H1 (cell line): ENCODE results near the gene TMEM63A. TPM values are rescaled to one million over a fixed set of nuclear protein-coding genes. Genes with fewer than 3 reads are reported as not detected.

Source experiments
- CTCF ChIA-PET: fragments of 300-600 bp; sonication (Branson Sonifier 250); formaldehyde crosslinking; loops from one replicate; lab custom pipeline; 2021; ENCODE audit not compliant: partially characterized antibody; lab: Charles Lee
- POLR2A ChIA-PET: fragments of 300-600 bp; sonication (Branson Sonifier 250); formaldehyde crosslinking; loops from one replicate; lab custom pipeline; 2021; ENCODE audit warnings: inconsistent platforms; ENCODE audit not compliant: partially characterized antibody; lab: Charles Lee
- DNase-seq, 2 experiments: peaks; one replicate each; pipeline versions ENCODE4 v3.0.0 to v3.0.0-alpha.2; 2010 to 2022; ENCODE audit warnings: low spot score in 2 of 2, low read depth in 1 of 2, mixed read lengths in 1 of 2
- FAIRE-seq: peaks from 2 replicates; lab custom pipeline; 2011; peaks lifted over from hg19 to GRCh38; lab: Jason Lieb, UNC
- H2AFZ ChIP-seq: 2 replicates; pipeline ENCODE4 v1.8.1; 2012; ENCODE audit warnings: low read length, inconsistent platforms
- H2AK5ac ChIP-seq: 2 replicates; pipeline ENCODE4 v1.6.1; 2013; ENCODE audit warnings: low read depth, low read length
- H2BK120ac ChIP-seq: replicated peaks from 2 replicates; pipeline ENCODE3; 2013; ENCODE audit warnings: low read depth, low read length, inconsistent platforms
- H2BK12ac ChIP-seq: 2 replicates; pipeline ENCODE4 v1.6.1; 2013; ENCODE audit warnings: low read depth, low read length
- H2BK15ac ChIP-seq: 2 replicates; pipeline ENCODE4 v1.6.1; 2013; ENCODE audit warnings: low read length
- H2BK20ac ChIP-seq: 2 replicates; pipeline ENCODE4 v1.6.1; 2013; ENCODE audit warnings: low read length
- H2BK5ac ChIP-seq: 2 replicates; pipeline ENCODE4 v1.6.1; 2013; ENCODE audit warnings: low read depth, low read length
- H3K14ac ChIP-seq: 2 replicates; pipeline ENCODE4 v1.6.1; 2013; ENCODE audit warnings: inconsistent platforms; ENCODE audit not compliant: insufficient read length
- H3K18ac ChIP-seq: 2 replicates; pipeline ENCODE4 v1.6.1; 2013; ENCODE audit warnings: low read length; ENCODE audit errors: extremely low read depth
- H3K23ac ChIP-seq: 2 replicates; pipeline ENCODE4 v1.6.1; 2013; ENCODE audit warnings: inconsistent platforms; ENCODE audit not compliant: insufficient read length
- H3K23me2 ChIP-seq: 2 replicates; pipeline ENCODE4 v1.6.1; 2013; ENCODE audit warnings: low read depth, low read length
- H3K27ac ChIP-seq: 2 replicates; pipeline ENCODE4 v1.6.1; 2011; ENCODE audit warnings: low read depth, low read length, inconsistent platforms
- H3K27me3 ChIP-seq, 4 experiments: replicated peaks in 1 of 4; 1 replicate in 1 of 4; 2 replicates in 3 of 4; pipeline versions ENCODE4 v1.6.1 to v1.8.1; 2011 to 2013; ENCODE audit warnings: low read length in 3 of 4, mild to moderate bottlenecking in 3 of 4, inconsistent platforms in 2 of 4, mixed read lengths in 2 of 4, moderate library complexity in 1 of 4; ENCODE audit not compliant: control insufficient read depth in 3 of 4, insufficient read depth in 3 of 4; ENCODE audit errors: extremely low read depth in 1 of 4
- H3K36me3 ChIP-seq, 4 experiments: 2 replicates each; pipeline versions ENCODE4 v1.6.1 to v1.8.1; 2011 to 2013; ENCODE audit warnings: mild to moderate bottlenecking in 4 of 4, low read length in 3 of 4, moderate library complexity in 2 of 4, control low read depth in 1 of 4, inconsistent platforms in 1 of 4; ENCODE audit not compliant: insufficient read depth in 4 of 4, control insufficient read depth in 2 of 4
- H3K4ac ChIP-seq: replicated peaks from 2 replicates; pipeline ENCODE3; 2013; ENCODE audit warnings: low read length, low read depth, mixed read lengths, inconsistent platforms; ENCODE audit not compliant: insufficient read length
- H3K4me1 ChIP-seq, 4 experiments: replicated peaks in 1 of 4; 1 replicate in 1 of 4; 2 replicates in 3 of 4; pipeline versions ENCODE4 v1.6.1 to v1.8.1; 2011 to 2013; ENCODE audit warnings: low read length in 3 of 4, inconsistent platforms in 2 of 4, mixed read lengths in 1 of 4; ENCODE audit not compliant: insufficient read depth in 4 of 4, control insufficient read depth in 3 of 4
- H3K4me2 ChIP-seq, 2 experiments: 2 replicates each; pipeline versions ENCODE4 v1.6.1 to v1.8.1; 2011 to 2013; ENCODE audit warnings: low read depth in 2 of 2, low read length in 2 of 2, control low read depth in 1 of 2, inconsistent platforms in 1 of 2, mild to moderate bottlenecking in 1 of 2; ENCODE audit not compliant: insufficient read depth in 1 of 2
- H3K4me3 ChIP-seq, 4 experiments: fragments of 200-600, 300-600 bp in 1 of 4; sonication (generic), shearing (Covaris generic), sonication (Bioruptor Twin) in 1 of 4; 2 replicates each; pipeline versions ENCODE4 v1.5.1 to v1.8.1; 2011 to 2016; ENCODE audit warnings: low read length in 4 of 4, low read depth in 3 of 4, control low read depth in 2 of 4, inconsistent platforms in 2 of 4, mild to moderate bottlenecking in 2 of 4, mixed read lengths in 1 of 4, moderate library complexity in 1 of 4; ENCODE audit not compliant: insufficient read depth in 2 of 4; ENCODE audit errors: extremely low read depth in 1 of 4
- H3K56ac ChIP-seq: replicated peaks from 2 replicates; pipeline ENCODE3; 2013; ENCODE audit warnings: low read depth, mild to moderate bottlenecking, mixed read lengths, low read length, inconsistent platforms; ENCODE audit not compliant: insufficient read length
- H3K79me1 ChIP-seq: 2 replicates; pipeline ENCODE4 v1.6.1; 2013; ENCODE audit warnings: low read depth, low read length, control low read depth
- H3K79me2 ChIP-seq, 2 experiments: 2 replicates each; pipeline versions ENCODE4 v1.6.1 to v1.8.1; 2012 to 2013; ENCODE audit warnings: low read length in 2 of 2, mild to moderate bottlenecking in 2 of 2, inconsistent platforms in 1 of 2; ENCODE audit not compliant: insufficient read depth in 2 of 2, control insufficient read depth in 1 of 2
- H3K9ac ChIP-seq, 4 experiments: replicated peaks in 1 of 4; 1 replicate in 1 of 4; 2 replicates in 3 of 4; pipeline versions ENCODE4 v1.6.1 to v1.8.1; 2011 to 2013; ENCODE audit warnings: low read depth in 3 of 4, low read length in 3 of 4, control low read depth in 2 of 4, mild to moderate bottlenecking in 2 of 4, moderate library complexity in 2 of 4, inconsistent platforms in 1 of 4; ENCODE audit errors: extremely low read depth in 1 of 4
- H3K9me3 ChIP-seq, 2 experiments: 2 replicates each; pipeline versions ENCODE4 v1.6.1 to v1.8.1; 2012 to 2013; ENCODE audit warnings: mild to moderate bottlenecking in 2 of 2, moderate library complexity in 2 of 2, control low read depth in 1 of 2, inconsistent platforms in 1 of 2, low read depth in 1 of 2, low read length in 1 of 2, mixed read lengths in 1 of 2; ENCODE audit not compliant: insufficient read depth in 2 of 2
- H4K20me1 ChIP-seq, 2 experiments: replicated peaks in 1 of 2; 2 replicates each; pipeline versions ENCODE3 to v1.8.1; 2011 to 2013; ENCODE audit warnings: inconsistent platforms in 2 of 2, low read length in 2 of 2, mild to moderate bottlenecking in 1 of 2; ENCODE audit not compliant: insufficient read depth in 2 of 2, control insufficient read depth in 1 of 2
- H4K5ac ChIP-seq: 2 replicates; pipeline ENCODE4 v1.6.1; 2013; ENCODE audit warnings: low read length, low read depth, mixed read lengths, inconsistent platforms; ENCODE audit not compliant: insufficient read length
- H4K8ac ChIP-seq: 2 replicates; pipeline ENCODE4 v1.8.0; 2013; ENCODE audit warnings: mild to moderate bottlenecking, moderate library complexity, low read length, inconsistent platforms; ENCODE audit not compliant: insufficient read depth; ENCODE audit errors: extremely low read depth
- H4K91ac ChIP-seq: replicated peaks from 2 replicates; pipeline ENCODE3; 2013; ENCODE audit warnings: low read length, mixed read lengths, inconsistent platforms; ENCODE audit not compliant: insufficient read length
- CEBPB ChIP-seq: IDR thresholded peaks from 2 replicates; pipeline ENCODE4 v1.6.1; 2012; ENCODE audit warnings: low read depth, low read length
- CHD1 ChIP-seq: IDR thresholded peaks from 2 replicates; pipeline ENCODE4 v1.6.1; 2012; ENCODE audit warnings: low read depth, low read length, improper control_type of control experiment
- FOSL1 ChIP-seq: IDR thresholded peaks from 2 replicates; pipeline ENCODE4 v1.6.1; 2011; ENCODE audit warnings: mild to moderate bottlenecking, low read depth, low read length, moderate library complexity; ENCODE audit not compliant: insufficient read depth
- GABPA ChIP-seq: IDR thresholded peaks from 2 replicates; pipeline ENCODE4 v1.6.1; 2011; ENCODE audit warnings: mild to moderate bottlenecking, low read length, moderate library complexity, borderline replicate concordance; ENCODE audit not compliant: insufficient read depth
- MAX ChIP-seq: IDR thresholded peaks from 2 replicates; pipeline ENCODE4 v1.6.1; 2012; ENCODE audit warnings: inconsistent platforms
- NANOG ChIP-seq: IDR thresholded peaks from 2 replicates; pipeline ENCODE4 v1.6.1; 2011; ENCODE audit warnings: low read length, low read depth, mild to moderate bottlenecking, inconsistent platforms; ENCODE audit not compliant: insufficient read depth, poor library complexity, severe bottlenecking
- RBBP5 ChIP-seq: IDR thresholded peaks from 2 replicates; pipeline ENCODE4 v1.7.1; 2012; ENCODE audit warnings: low read depth, mild to moderate bottlenecking, inconsistent platforms, low read length, moderate library complexity, borderline replicate concordance
- SIRT6 ChIP-seq: IDR thresholded peaks from one replicate; pipeline ENCODE4 v1.7.1; 2012; ENCODE audit warnings: low read length, inconsistent platforms
- SIX5 ChIP-seq: IDR thresholded peaks from 2 replicates; pipeline ENCODE4 v1.6.1; 2011; ENCODE audit warnings: mild to moderate bottlenecking, low read depth, low read length
- TAF7 ChIP-seq: optimal IDR thresholded peaks from 2 replicates; pipeline ENCODE3; 2011; ENCODE audit warnings: low read depth, mild to moderate bottlenecking, inconsistent platforms, low read length, moderate library complexity, borderline replicate concordance
- WGBS, 2 experiments: shearing (Covaris generic) in 1 of 2; methylation state at CpG; one replicate each; pipeline versions ENCODE4 v1.1.6 to v1.1.7; 2013 to 2015; ENCODE audit warnings: low lambda C conversion rate in 2 of 2, mixed read lengths in 2 of 2, inconsistent platforms in 1 of 2, low coverage in 1 of 2, missing lambda C conversion rate in 1 of 2; ENCODE audit not compliant: insufficient replicate concordance in 2 of 2, insufficient coverage in 1 of 2, insufficient read length in 1 of 2; ENCODE audit errors: extremely low coverage in 1 of 2, missing lambda C conversion rate in 1 of 2; 5-methylcytosine and 5-hydroxymethylcytosine counted together
- polyA plus RNA-seq, 7 experiments: library from polyadenylated mRNA; depleted of rRNA in 3 of 7; stranded (reverse) in 5 of 7; unstranded in 2 of 7; fragments of >200 nt in 5 of 7; fragments of 200-250 nt in 2 of 7; gene quantifications; 1 replicate in 5 of 7; 2 replicates in 1 of 7; 4 replicates in 1 of 7; pipeline versions ENCODE4 v1.2.1 to v1.2.3, GENCODE V29; 2011 to 2013; ENCODE audit warnings: missing spikeins in 2 of 7, mixed read lengths in 2 of 7
- total RNA-seq: library from RNA; stranded (reverse); fragmentation: NEBNext Ultra II Directional; extraction: Animal tissue kit (Norgen Biotek cat#: 25700); gene quantifications from 2 replicates; pipeline ENCODE4 v1.2.1, GENCODE V29; 2021
- TF ChIP-seq, protein P1 (sequence below): IDR thresholded peaks from 2 replicates; pipeline ENCODE4 v1.6.1; 2011; ENCODE audit warnings: low read depth, mild to moderate bottlenecking, low read length; ENCODE audit not compliant: insufficient read depth

TMEM63A gene
- total and polyA plus RNA-seq, 2 of the 8 experiments (the other 6 are each of a cell fraction or from before 2014, with no cell fraction given) = 26.1 to 55.4 TPM

DNA sequence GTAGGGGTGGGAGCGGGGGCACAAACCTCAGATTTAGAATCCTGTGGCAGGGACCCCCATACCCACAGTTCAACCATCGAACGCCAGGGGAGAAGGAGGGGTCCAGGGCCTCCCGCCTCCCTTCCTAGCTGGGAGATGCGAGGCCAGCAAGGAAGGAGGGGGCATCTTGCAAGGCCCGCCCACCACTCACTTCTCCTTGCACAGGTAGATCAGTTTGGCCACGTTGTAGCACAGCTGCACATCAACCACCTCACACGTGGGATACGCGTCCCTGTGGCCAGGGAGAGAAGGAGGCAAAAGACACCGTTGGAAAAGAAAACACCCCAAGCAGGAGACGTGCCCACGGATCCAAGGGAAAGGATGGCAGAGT, 19.6 kb downstream of the TMEM63A start:
- H3K9me3 ChIP-seq = no peaks in the 10 kb centered on the region
- no peak overlapping the region for H2BK15ac ChIP-seq
- H4K8ac ChIP-seq = no peak overlapping the region; the same call in none of the 2 replicates
- H4K20me1 ChIP-seq = peaks cover 0 to 4% of the 10 kb centered on the region in 2 experiments
- 93% methylated on average over 13 of the region's 13 CpGs; no CpG with 5 or more reads in 1 of the 2 experiments for WGBS, 2 experiments
- H2BK20ac ChIP-seq = no peak overlapping the region
- no peak overlapping the region for H3K9ac ChIP-seq
- no peak overlapping the region for H2BK12ac ChIP-seq
- no peak overlapping the region for H3K4ac ChIP-seq
- H3K79me2 ChIP-seq = no peaks in the 10 kb centered on the region
- DNase-seq (no peak), FAIRE-seq (no peak)
- H3K4me2 ChIP-seq = no peak overlapping the region
- ChIA-PET CTCF (interaction anchor here (0.8 to 1.6 kb wide), 3 partner anchors 17 to 388 kb away, joined by 3 to 6 read pairs (median 3); no protein-coding TSS in a partner anchor), POLR2A (no interaction called here)
- H3K36me3 ChIP-seq = peaks cover 7 to 26% (median 14%) of the 10 kb centered on the region in 4 experiments
- no peak overlapping the region for H3K4me3 ChIP-seq
- no peak overlapping the region for H2AFZ ChIP-seq
- no peaks in the 10 kb centered on the region for H3K4me1 ChIP-seq
- no peak overlapping the region for H2BK120ac ChIP-seq
- no peak overlapping the region for H3K18ac ChIP-seq
- H3K27ac ChIP-seq = no peak overlapping the region
- H2AK5ac ChIP-seq = no peak overlapping the region
- H3K79me1 ChIP-seq = no peaks in the 10 kb centered on the region
- no peak overlapping the region for H4K5ac ChIP-seq
- no peaks in the 10 kb centered on the region for H3K27me3 ChIP-seq
- H3K14ac ChIP-seq = no peak overlapping the region
- no peak overlapping the region for H3K56ac ChIP-seq
- no peaks in the 10 kb centered on the region for H3K23me2 ChIP-seq
- no peak overlapping the region for H4K91ac ChIP-seq
- no peak overlapping the region for H2BK5ac ChIP-seq
- TF ChIP-seq FOSL1 = no peak
- no peak for TF ChIP-seq TAF7
- no peak for TF ChIP-seq CHD1
- no peak for TF ChIP-seq NANOG
- TF ChIP-seq RBBP5 = no peak
- TF ChIP-seq SIRT6 = no peak
- no peak for TF ChIP-seq GABPA
- TF ChIP-seq CEBPB = no peak
- no peak for TF ChIP-seq SIX5
- TF ChIP-seq, protein P1, sequence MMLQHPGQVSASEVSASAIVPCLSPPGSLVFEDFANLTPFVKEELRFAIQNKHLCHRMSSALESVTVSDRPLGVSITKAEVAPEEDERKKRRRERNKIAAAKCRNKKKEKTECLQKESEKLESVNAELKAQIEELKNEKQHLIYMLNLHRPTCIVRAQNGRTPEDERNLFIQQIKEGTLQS = no peak
- TF ChIP-seq MAX = no peak
- no peak overlapping the region for H3K23ac ChIP-seq
